Adrenal gland (tissue), 12 donors: ENCODE results near the gene FXYD3. TPM values are rescaled to one million over a fixed set of nuclear protein-coding genes. Genes with fewer than 3 reads are reported as not detected.

Source experiments
- DNase-seq, 7 donors: peaks; one replicate each; pipeline ENCODE4 v3.0.0-alpha.2; 2019 to 2020
- H3K27ac ChIP-seq, 5 donors: fragments of 200-600 bp; sonication (generic) in 4 of 5; 1 replicate in 3 of 5; 2 replicates in 2 of 5; pipeline versions ENCODE4 v1.5.1 to v1.8.0; 2016 to 2020; ENCODE audit warnings: mild to moderate bottlenecking in 1 of 5
- H3K27me3 ChIP-seq: fragments of 200-600 bp; 2 replicates; pipeline ENCODE4 v1.8.0; 2021
- H3K36me3 ChIP-seq, 2 donors: fragments of 200-600 bp; replicated peaks in 1 of 2; 1 replicate in 1 of 2; 2 replicates in 1 of 2; pipeline versions ENCODE4 v1.5.1 to v1.8.0; 2018 to 2022
- H3K4me1 ChIP-seq, 2 donors: fragments of 200-600 bp; replicated peaks in 1 of 2; 1 replicate in 1 of 2; 2 replicates in 1 of 2; pipeline versions ENCODE4 v1.5.1 to v1.8.0; 2018 to 2021
- H3K4me3 ChIP-seq, 4 donors: fragments of 200-600 bp; sonication (generic) in 3 of 4; one replicate each; pipeline ENCODE4 v1.5.1; 2016 to 2018
- H3K9me3 ChIP-seq, 3 donors: fragments of 200-600 bp; sonication (generic) in 1 of 3; replicated peaks in 1 of 3; 1 replicate in 2 of 3; 2 replicates in 1 of 3; pipeline versions ENCODE4 v1.5.1 to v1.8.0; 2016 to 2021
- POLR2A ChIP-seq, 2 donors: fragments of 450-650 bp; IDR thresholded peaks; one replicate each; pipeline ENCODE4 v1.6.1; 2017; ENCODE audit warnings: antibody characterized with exemption in 2 of 2, mild to moderate bottlenecking in 2 of 2, moderate library complexity in 1 of 2
- WGBS, 4 donors: extraction: QIAGEN DNeasy Blood & Tissue Kit in 2 of 4; methylation state at CpG; one replicate each; pipeline versions ENCODE4 v1.1.5 to v1.1.7; 2013 to 2017; 5-methylcytosine and 5-hydroxymethylcytosine counted together
- intact Hi-C, 2 donors: fragments of 100-400 bp; cut with DNase I; formaldehyde crosslinking; loops; one replicate each; pipeline versions ENCODE4 v1.14.1 to v1.15.0; 2022 to 2023
- polyA plus RNA-seq, 3 donors: library from polyadenylated mRNA; stranded (reverse); fragments of 200-250 nt in 2 of 3; fragments of 350-450 nt in 1 of 3; fragmentation: Illumina TruSeq in 1 of 3; extraction: RNeasy Lipid Tissue Mini Kit (QIAGEN cat#74804) in 1 of 3; gene quantifications; one replicate each; pipeline ENCODE4 v1.2.3, GENCODE V29; 2013 to 2014
- total RNA-seq, 9 donors: library from RNA; depleted of rRNA in 4 of 9; stranded (reverse); fragments of >200 nt in 4 of 9; fragments of 120-200 nt in 1 of 9; fragmentation: NEBNext Ultra II Directional in 1 of 9; extraction: Animal tissue kit (Norgen Biotek cat#: 25700) in 1 of 9; gene quantifications; one replicate each; pipeline versions ENCODE4 v1.1.0 to v1.2.4, GENCODE V29; 2013 to 2023
- TF ChIP-seq, protein P1 (sequence below), 6 experiments: fragments of 450-650 bp in 4 of 6; fragments of 200-600 bp in 2 of 6; sonication (generic) in 1 of 6; IDR thresholded peaks; 1 replicate in 5 of 6; 2 replicates in 1 of 6; pipeline versions ENCODE4 v1.5.1 to v1.8.0; 2016 to 2021; ENCODE audit warnings: antibody characterized with exemption in 6 of 6, mild to moderate bottlenecking in 2 of 6, moderate library complexity in 1 of 6
- donor health status: healthy with polysubstance abuse.
- donor health status: Bipolar disorder and iron deficiency.
- donor health status: DM: yes; HTN: yes; CAD: no.
- donor health status: DM: no; HTN: no; CAD: no.
- donor health status: DM: no; HTN: no; CAD: no.
- donor health status: DM: yes; HTN: yes; CAD: no.

Gene FXYD3
- total and polyA plus RNA-seq, 12 donors, result 0.34 to 4.6 (median 2.3) TPM; not detected in 4

DNA sequence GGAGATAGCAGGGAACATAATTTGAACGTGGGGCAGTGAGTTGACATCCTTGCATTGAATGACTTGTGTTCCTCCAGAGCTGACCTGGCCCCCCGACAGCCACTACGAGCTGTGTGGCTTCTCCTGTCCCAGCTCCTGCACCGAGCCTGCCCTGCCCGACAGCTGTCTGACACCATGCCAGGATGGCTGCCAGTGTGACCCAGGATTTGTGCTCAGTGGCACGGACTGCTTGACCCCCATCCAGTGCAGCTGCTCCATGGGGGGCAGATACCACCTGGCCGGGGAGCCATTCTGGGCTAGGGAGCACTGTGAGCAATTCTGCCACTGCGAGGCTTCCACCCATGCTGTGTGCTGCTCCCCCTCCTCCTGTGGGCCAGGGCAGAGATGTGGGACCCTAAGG is 29.2 kb upstream of the FXYD3 start:
- TF ChIP-seq, protein P1, sequence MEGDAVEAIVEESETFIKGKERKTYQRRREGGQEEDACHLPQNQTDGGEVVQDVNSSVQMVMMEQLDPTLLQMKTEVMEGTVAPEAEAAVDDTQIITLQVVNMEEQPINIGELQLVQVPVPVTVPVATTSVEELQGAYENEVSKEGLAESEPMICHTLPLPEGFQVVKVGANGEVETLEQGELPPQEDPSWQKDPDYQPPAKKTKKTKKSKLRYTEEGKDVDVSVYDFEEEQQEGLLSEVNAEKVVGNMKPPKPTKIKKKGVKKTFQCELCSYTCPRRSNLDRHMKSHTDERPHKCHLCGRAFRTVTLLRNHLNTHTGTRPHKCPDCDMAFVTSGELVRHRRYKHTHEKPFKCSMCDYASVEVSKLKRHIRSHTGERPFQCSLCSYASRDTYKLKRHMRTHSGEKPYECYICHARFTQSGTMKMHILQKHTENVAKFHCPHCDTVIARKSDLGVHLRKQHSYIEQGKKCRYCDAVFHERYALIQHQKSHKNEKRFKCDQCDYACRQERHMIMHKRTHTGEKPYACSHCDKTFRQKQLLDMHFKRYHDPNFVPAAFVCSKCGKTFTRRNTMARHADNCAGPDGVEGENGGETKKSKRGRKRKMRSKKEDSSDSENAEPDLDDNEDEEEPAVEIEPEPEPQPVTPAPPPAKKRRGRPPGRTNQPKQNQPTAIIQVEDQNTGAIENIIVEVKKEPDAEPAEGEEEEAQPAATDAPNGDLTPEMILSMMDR (IDR thresholded peaks at IDR 0.05), result no peak
- no peak for TF ChIP-seq POLR2A (IDR thresholded peaks at IDR 0.05)
- DNase-seq, result no peak
- 64 to 83% (median 80%) methylated on average over 3 to 8 of the region's 8 CpGs for WGBS, 4 donors
- no peaks in the 10 kb centered on the region for H3K9me3 ChIP-seq
- H3K27ac ChIP-seq, result no peak overlapping the region
- intact Hi-C loops, result no loop called here
- peaks cover 0 to 6% of the 10 kb centered on the region in 2 donors for H3K4me1 ChIP-seq
- H3K27me3 ChIP-seq, result peaks cover 9% of the 10 kb centered on the region
- H3K36me3 ChIP-seq, result no peaks in the 10 kb centered on the region
- no peak overlapping the region for H3K4me3 ChIP-seq

DNA sequence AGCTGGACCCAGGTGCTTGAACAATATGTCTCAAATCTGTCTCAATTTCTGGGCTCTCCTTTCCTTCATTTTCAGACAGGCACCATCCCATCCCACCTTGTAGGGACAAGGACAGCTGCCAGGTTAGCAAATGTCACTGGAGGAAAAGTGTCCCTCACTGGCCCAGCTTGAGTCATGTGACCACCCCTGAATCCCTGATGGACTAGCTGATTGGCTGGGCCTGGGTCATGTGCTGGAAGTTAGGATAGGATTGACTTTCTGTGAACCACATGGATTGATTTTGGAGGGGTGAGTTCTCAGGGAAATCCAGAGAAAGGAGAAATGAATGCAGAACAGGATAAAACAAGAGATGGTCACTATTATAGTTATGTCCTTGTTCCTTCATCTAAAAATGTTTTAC is 28.2 kb upstream of the FXYD3 start:
- Histone ChIP-seq H3K27ac (no peak overlapping the region), H3K4me1 (peaks cover 0 to 6% of the 10 kb centered on the region in 2 donors), H3K4me3 (no peak overlapping the region), H3K36me3 (no peaks in the 10 kb centered on the region), H3K27me3 (peaks cover 11% of the 10 kb centered on the region), H3K9me3 (no peaks in the 10 kb centered on the region)
- DNase-seq, result no peak
- TF ChIP-seq POLR2A (IDR thresholded peaks at IDR 0.05), result no peak
- TF ChIP-seq, protein P1 (IDR thresholded peaks at IDR 0.05), result no peak
- intact Hi-C loops, result no loop called here

DNA sequence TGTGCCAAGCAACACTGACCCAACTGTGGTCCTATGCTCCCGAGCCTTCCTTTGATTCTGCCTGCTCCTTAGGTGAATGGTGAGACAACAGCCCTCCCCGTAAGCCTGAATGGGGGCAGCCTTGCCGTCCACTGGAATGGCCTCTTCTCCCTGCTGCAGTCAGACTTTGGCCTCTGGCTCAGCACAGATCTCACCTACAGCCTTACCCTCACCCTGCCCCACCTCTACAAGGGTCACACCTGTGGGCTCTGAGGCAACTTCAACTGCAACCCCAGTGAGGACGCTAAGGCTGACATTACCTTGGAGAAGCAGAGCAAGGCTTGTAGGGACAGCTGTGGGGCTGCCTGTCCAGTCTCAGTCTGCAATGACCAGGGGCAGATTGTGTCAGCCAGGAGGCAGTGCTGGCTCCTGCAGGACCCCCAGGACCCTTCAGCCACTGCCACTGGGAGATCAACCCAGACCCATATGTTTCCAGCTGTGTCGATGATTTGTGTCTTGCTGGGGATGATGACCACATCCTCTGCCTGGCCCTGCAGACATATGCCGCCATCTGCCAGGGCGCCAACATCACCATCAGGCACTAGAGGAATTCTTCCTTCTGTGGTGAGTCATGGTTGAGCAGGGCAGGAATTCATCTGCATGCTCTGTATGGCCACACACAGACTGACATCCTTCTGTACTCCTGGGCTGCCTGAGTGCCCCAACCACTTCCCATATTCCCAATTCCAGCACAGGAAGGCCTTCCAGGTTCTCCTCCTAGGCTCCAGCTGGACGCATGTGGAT is 27.3 kb upstream of the FXYD3 start:
- peaks cover 0 to 6% of the 10 kb centered on the region in 2 donors for H3K4me1 ChIP-seq
- TF ChIP-seq, protein P1 (IDR thresholded peaks at IDR 0.05), result no peak
- TF ChIP-seq POLR2A (IDR thresholded peaks at IDR 0.05), result no peak
- H3K36me3 ChIP-seq, result no peaks in the 10 kb centered on the region
- no peak overlapping the region for H3K27ac ChIP-seq
- intact Hi-C loops, result no loop called here
- 67 to 80% (median 74%) methylated on average over 7 to 8 of the region's 8 CpGs for WGBS, 4 donors
- H3K27me3 ChIP-seq, result peaks cover 11% of the 10 kb centered on the region
- DNase-seq, result no peak
- no peak overlapping the region for H3K4me3 ChIP-seq
- no peaks in the 10 kb centered on the region for H3K9me3 ChIP-seq

DNA sequence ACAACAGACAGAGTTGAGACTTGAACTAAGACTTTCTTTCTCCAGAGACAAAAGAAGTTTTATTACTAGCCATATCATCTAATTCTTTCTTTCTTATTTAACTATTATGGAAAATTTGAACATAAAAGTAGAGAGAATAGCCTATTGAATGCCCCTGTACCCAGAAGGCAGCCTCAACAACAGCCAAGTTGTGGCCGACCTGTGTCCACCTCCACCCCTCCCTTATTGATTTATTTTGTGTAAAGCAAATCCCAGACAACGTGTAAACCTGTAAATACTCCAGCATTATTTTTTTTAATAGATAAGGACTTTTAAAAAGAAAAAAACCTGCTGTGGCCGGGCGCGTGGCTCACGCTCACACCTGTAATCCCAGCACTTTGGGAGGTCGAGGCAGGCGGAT is 26.1 kb upstream of the FXYD3 start:
- Histone ChIP-seq H3K27ac (no peak overlapping the region), H3K9me3 (no peaks in the 10 kb centered on the region), H3K36me3 (no peaks in the 10 kb centered on the region), H3K4me1 (peaks cover 0 to 6% of the 10 kb centered on the region in 2 donors), H3K27me3 (peaks cover 11% of the 10 kb centered on the region), H3K4me3 (no peak overlapping the region)
- TF ChIP-seq, protein P1 (IDR thresholded peaks at IDR 0.05), result no peak
- no peak for DNase-seq
- WGBS, 4 donors, result 76 to 87% (median 80%) methylated on average over 8 of the region's 8 CpGs
- intact Hi-C loops, result no loop called here
